DND-41 (cell line): ENCODE measurements around the gene HOXB13.

Source experiments
- ATAC-seq: fragments of 200-7000 bp; cut with Tn5 transposase; 3 replicates; pipeline ENCODE4 v1.9.1; 2021; ENCODE audit warnings: low read depth; ENCODE audit not compliant: insufficient read depth
- DNase-seq: peaks from one replicate; pipeline ENCODE4 v3.0.0-alpha.2; 2020
- H2AFZ ChIP-seq: 2 replicates; pipeline ENCODE4 v1.6.0; 2012; ENCODE audit warnings: low read depth, low read length
- H3K27ac ChIP-seq: 2 replicates; pipeline ENCODE4 v1.5.1; 2012; ENCODE audit warnings: low read length, inconsistent platforms
- H3K27me3 ChIP-seq: fragments of 200-600 bp; sonication (generic); 2 replicates; pipeline ENCODE4 v1.6.0; 2012; ENCODE audit warnings: low read length, mild to moderate bottlenecking, inconsistent platforms; ENCODE audit not compliant: insufficient read depth, poor library complexity
- H3K36me3 ChIP-seq: 2 replicates; pipeline ENCODE4 v1.5.1; 2012; ENCODE audit warnings: low read length, inconsistent platforms; ENCODE audit not compliant: insufficient read depth
- H3K4me1 ChIP-seq: 2 replicates; pipeline ENCODE4 v1.5.1; 2012; ENCODE audit warnings: mild to moderate bottlenecking, low read length; ENCODE audit not compliant: insufficient read depth
- H3K4me2 ChIP-seq: 2 replicates; pipeline ENCODE4 v1.6.0; 2012; ENCODE audit warnings: mild to moderate bottlenecking, moderate library complexity, low read length, inconsistent platforms; ENCODE audit not compliant: insufficient read depth
- H3K4me3 ChIP-seq, 2 experiments: fragments of 200-600 bp in 1 of 2; shearing (Covaris generic) in 1 of 2; 2 replicates each; pipeline ENCODE4 v1.5.1; 2012 to 2016; ENCODE audit warnings: inconsistent platforms in 2 of 2, low read length in 2 of 2, mild to moderate bottlenecking in 2 of 2, low read depth in 1 of 2, moderate library complexity in 1 of 2
- H3K79me2 ChIP-seq: 2 replicates; pipeline ENCODE4 v1.6.0; 2012; ENCODE audit warnings: low read length, inconsistent platforms; ENCODE audit not compliant: insufficient read depth
- H3K9ac ChIP-seq: 2 replicates; pipeline ENCODE4 v1.6.0; 2012; ENCODE audit warnings: low read depth, mild to moderate bottlenecking, inconsistent platforms, low read length, moderate library complexity
- H3K9me3 ChIP-seq: 2 replicates; pipeline ENCODE4 v1.5.1; 2012; ENCODE audit warnings: low read length, moderate library complexity, mild to moderate bottlenecking, inconsistent platforms; ENCODE audit not compliant: insufficient read depth, severe bottlenecking
- H4K20me1 ChIP-seq: 2 replicates; pipeline ENCODE4 v1.6.0; 2012; ENCODE audit warnings: low read length; ENCODE audit not compliant: insufficient read depth
- EZH2 ChIP-seq: IDR thresholded peaks from 3 replicates; pipeline ENCODE4 v1.6.1; 2012; ENCODE audit warnings: borderline replicate concordance, low read depth, mild to moderate bottlenecking, moderate library complexity, low read length, inconsistent platforms; ENCODE audit not compliant: severe bottlenecking
- TF ChIP-seq, protein P1 (sequence below): IDR thresholded peaks from 2 replicates; pipeline ENCODE4 v1.5.1; 2012; ENCODE audit warnings: borderline replicate concordance, low read length, moderate library complexity, mild to moderate bottlenecking; ENCODE audit not compliant: poor library complexity, severe bottlenecking; ENCODE audit errors: extremely low read depth

HOXB13 gene

DNA sequence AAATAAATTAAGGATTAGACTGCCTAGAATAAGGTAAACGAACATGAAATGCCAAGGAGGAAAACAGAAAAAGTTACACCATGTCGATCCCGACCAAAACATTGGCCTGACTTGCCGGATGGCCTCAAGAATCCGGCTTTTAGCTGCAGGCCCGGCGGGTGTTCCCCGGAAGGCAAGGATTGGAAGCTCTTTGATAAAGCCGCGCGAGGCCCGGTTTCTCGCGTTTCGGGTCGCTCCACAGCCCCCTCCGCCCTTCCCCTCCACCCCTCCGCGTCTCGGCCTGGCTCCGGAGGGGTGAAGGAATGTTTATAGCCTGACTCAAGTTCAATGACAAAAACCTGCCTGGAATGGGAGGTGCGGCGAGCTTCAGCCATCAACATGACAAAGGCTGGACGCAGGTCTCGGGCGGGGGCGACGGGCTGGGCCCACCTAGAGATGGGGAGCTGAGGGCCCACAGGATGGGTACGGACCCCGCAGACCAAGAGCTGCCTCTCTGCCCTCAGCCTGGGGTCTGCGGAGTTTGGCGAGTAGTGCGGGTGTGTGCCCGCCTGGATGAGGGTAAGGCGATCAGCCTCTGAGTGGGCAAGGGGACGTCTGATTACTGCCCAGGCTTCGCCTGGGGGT, 8.8 kb downstream of the HOXB13 start:
- no peak overlapping the region for H2AFZ ChIP-seq
- H3K4me2 ChIP-seq: no peak overlapping the region
- TF ChIP-seq, protein P1, sequence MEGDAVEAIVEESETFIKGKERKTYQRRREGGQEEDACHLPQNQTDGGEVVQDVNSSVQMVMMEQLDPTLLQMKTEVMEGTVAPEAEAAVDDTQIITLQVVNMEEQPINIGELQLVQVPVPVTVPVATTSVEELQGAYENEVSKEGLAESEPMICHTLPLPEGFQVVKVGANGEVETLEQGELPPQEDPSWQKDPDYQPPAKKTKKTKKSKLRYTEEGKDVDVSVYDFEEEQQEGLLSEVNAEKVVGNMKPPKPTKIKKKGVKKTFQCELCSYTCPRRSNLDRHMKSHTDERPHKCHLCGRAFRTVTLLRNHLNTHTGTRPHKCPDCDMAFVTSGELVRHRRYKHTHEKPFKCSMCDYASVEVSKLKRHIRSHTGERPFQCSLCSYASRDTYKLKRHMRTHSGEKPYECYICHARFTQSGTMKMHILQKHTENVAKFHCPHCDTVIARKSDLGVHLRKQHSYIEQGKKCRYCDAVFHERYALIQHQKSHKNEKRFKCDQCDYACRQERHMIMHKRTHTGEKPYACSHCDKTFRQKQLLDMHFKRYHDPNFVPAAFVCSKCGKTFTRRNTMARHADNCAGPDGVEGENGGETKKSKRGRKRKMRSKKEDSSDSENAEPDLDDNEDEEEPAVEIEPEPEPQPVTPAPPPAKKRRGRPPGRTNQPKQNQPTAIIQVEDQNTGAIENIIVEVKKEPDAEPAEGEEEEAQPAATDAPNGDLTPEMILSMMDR: no peak
- no peak for TF ChIP-seq EZH2
- ATAC-seq (no peak), DNase-seq (no peak)
- H3K4me1 ChIP-seq: no peaks in the 10 kb centered on the region
- H3K27ac ChIP-seq: no peak overlapping the region
- no peaks in the 10 kb centered on the region for H3K36me3 ChIP-seq
- no peak overlapping the region for H3K4me3 ChIP-seq
- H3K79me2 ChIP-seq: no peaks in the 10 kb centered on the region
- no peaks in the 10 kb centered on the region for H3K9me3 ChIP-seq
- no peaks in the 10 kb centered on the region for H4K20me1 ChIP-seq
- no peak overlapping the region for H3K9ac ChIP-seq
- peaks cover 4% of the 10 kb centered on the region for H3K27me3 ChIP-seq

DNA sequence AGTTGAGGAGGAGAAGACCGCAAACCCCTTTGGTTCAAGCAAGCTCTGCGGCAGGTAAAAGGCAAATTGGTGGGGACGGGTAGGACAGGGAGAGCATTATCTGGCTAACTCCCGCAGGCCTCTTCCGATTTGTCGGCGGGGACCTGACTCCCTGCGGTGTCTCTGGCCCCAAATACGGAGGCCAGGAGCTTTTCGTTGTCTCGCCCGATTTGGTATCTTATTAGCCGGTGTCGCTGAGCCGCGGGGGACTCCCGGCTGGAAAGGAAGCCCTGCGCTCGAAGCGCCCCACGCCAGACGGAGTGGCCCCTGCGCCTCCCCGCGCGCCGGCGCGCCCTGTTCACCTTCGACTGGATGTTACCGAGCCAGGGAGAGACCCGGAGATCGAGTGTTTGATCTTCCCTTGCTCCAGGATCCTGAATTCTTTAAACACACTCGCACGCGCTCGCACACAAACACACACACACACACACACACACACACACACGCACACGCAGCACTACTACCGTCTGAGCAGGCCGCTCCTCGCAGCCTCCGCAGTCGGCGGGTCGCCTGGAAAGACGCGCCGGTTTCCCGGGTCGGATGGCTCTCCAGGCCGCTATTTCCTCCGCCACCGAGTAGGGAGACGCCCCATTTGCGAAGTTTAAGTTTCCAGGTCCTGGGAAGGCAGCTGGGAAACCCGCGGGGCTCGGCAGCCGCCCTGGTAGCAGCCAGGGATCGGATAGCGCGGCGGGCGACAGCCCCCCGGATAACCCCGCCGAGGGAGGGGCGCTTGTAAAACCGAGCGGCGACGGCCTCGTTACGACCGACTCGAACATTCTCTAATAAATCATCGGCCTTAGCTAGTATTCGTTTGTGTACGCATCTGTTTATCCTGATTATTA, 9.5 kb downstream of the HOXB13 start:
- TF ChIP-seq, protein P1: no peak
- TF ChIP-seq EZH2: no peak
- no peaks in the 10 kb centered on the region for H3K4me1 ChIP-seq
- no peaks in the 10 kb centered on the region for H3K79me2 ChIP-seq
- no peaks in the 10 kb centered on the region for H4K20me1 ChIP-seq
- no peak overlapping the region for H3K27ac ChIP-seq
- H3K27me3 ChIP-seq: peaks cover 4% of the 10 kb centered on the region
- H3K4me3 ChIP-seq: no peak overlapping the region
- ATAC-seq: no peak
- H3K9me3 ChIP-seq: no peaks in the 10 kb centered on the region
- H3K9ac ChIP-seq: no peak overlapping the region
- no peak overlapping the region for H3K4me2 ChIP-seq
- no peak for DNase-seq
- no peak overlapping the region for H2AFZ ChIP-seq
- H3K36me3 ChIP-seq: no peaks in the 10 kb centered on the region

DNA sequence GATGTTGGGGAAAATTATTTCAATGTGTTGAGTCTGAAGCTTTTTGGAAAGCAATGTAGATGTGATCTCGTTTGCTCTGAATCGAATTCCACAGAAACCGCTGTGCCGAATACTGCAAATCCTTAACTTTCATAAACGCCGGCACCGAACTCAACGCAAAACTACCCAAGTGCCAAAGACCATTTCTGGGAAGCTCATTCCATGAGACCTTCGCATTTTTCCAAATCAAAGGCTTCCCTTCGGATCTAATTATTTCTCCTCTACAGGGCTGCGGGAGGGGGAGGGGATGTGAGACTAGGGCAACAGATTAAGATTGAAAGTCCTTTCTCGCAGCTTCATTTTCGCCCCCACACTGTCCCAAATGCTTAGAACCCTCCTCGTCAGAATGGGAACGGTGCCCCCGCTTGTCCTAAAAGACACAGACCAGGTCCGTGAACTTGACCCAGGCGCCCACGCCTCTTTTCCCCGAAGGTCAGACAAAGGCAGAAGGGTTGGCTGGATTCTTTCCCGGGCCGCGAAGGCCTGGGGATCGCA, 10.3 kb downstream of the HOXB13 start:
- Histone ChIP-seq H3K27ac (no peak overlapping the region), H4K20me1 (no peaks in the 10 kb centered on the region), H2AFZ (no peak overlapping the region), H3K36me3 (no peaks in the 10 kb centered on the region), H3K9ac (no peak overlapping the region), H3K4me3 (no peak overlapping the region), H3K4me2 (no peak overlapping the region), H3K4me1 (no peaks in the 10 kb centered on the region), H3K79me2 (no peaks in the 10 kb centered on the region), H3K27me3 (peaks cover 4% of the 10 kb centered on the region), H3K9me3 (no peaks in the 10 kb centered on the region)
- no peak for DNase-seq
- ATAC-seq: no peak
- TF ChIP-seq, protein P1: no peak
- TF ChIP-seq EZH2: no peak
